Lung (tissue), 12 donors: ENCODE data around the gene KCNT1. TPM values are rescaled to one million over a fixed set of nuclear protein-coding genes. Genes with fewer than 3 reads are reported as not detected.

Experiments
- ATAC-seq: fragments of 200-7000 bp; cut with Tn5 transposase; one replicate; pipeline ENCODE4 v1.9.1; 2020; ENCODE audit warnings: moderate number of reproducible peaks; ENCODE audit not compliant: insufficient read depth, low FRiP score
- DNase-seq, 3 donors: peaks; one replicate each; pipeline ENCODE4 v3.0.0-alpha.2; 2013 to 2017
- H3K27ac ChIP-seq, 2 donors: one replicate each; pipeline ENCODE4 v1.5.1; 2013; ENCODE audit warnings: mild to moderate bottlenecking in 2 of 2, moderate library complexity in 2 of 2, control low read depth in 1 of 2, inconsistent platforms in 1 of 2, low read depth in 1 of 2, low read length in 1 of 2
- H3K27me3 ChIP-seq, 3 donors: one replicate each; pipeline ENCODE4 v1.5.1; 2013; ENCODE audit warnings: low read length in 2 of 3; ENCODE audit not compliant: control insufficient read depth in 3 of 3, insufficient read depth in 3 of 3
- H3K36me3 ChIP-seq, 4 donors: one replicate each; pipeline ENCODE4 v1.5.1; 2013; ENCODE audit warnings: low read length in 4 of 4, mild to moderate bottlenecking in 1 of 4, moderate library complexity in 1 of 4; ENCODE audit not compliant: control insufficient read depth in 4 of 4, insufficient read depth in 4 of 4
- H3K4me1 ChIP-seq, 5 donors: one replicate each; pipeline ENCODE4 v1.5.1; 2013; ENCODE audit warnings: low read length in 5 of 5, mild to moderate bottlenecking in 2 of 5, moderate library complexity in 1 of 5; ENCODE audit not compliant: control insufficient read depth in 5 of 5, insufficient read depth in 5 of 5
- H3K4me3 ChIP-seq: one replicate; pipeline ENCODE4 v1.5.1; 2013; ENCODE audit warnings: mild to moderate bottlenecking, control low read depth, moderate library complexity
- H3K9ac ChIP-seq, 2 donors: one replicate each; pipeline ENCODE4 v1.5.1; 2013; ENCODE audit warnings: low read length in 2 of 2, control low read depth in 1 of 2; ENCODE audit not compliant: insufficient read depth in 1 of 2
- H3K9me3 ChIP-seq, 4 donors: one replicate each; pipeline ENCODE4 v1.5.1; 2013; ENCODE audit warnings: low read length in 3 of 4, mild to moderate bottlenecking in 1 of 4, moderate library complexity in 1 of 4; ENCODE audit not compliant: control insufficient read depth in 4 of 4, insufficient read depth in 3 of 4
- WGBS, 2 donors: extraction: QIAGEN DNeasy Blood & Tissue Kit; methylation state at CpG; one replicate each; pipeline ENCODE4 v1.1.7; 2013; 5-methylcytosine and 5-hydroxymethylcytosine counted together
- polyA plus RNA-seq, 2 donors: library from polyadenylated mRNA; stranded (reverse); fragments of 200-250 nt; gene quantifications; one replicate each; pipeline ENCODE4 v1.2.1, GENCODE V29; 2013
- total RNA-seq, 2 donors: library from RNA; depleted of rRNA in 1 of 2; stranded (reverse); fragments of >200 nt in 1 of 2; gene quantifications; one replicate each; pipeline ENCODE4 v1.2.1, GENCODE V29; 2014 to 2021
- TF ChIP-seq, protein P1 (sequence below): IDR thresholded peaks from 2 replicates; pipeline ENCODE4 v1.5.1; 2012; ENCODE audit warnings: mild to moderate bottlenecking; ENCODE audit errors: control extremely low read depth, extremely low read depth
- donor health status: control.
- donor health status: control.
- donor health status: Bipolar disorder and iron deficiency.
- donor health status: healthy.
- donor health status: DM: yes; HTN: yes; CAD: no.

The KCNT1 gene
- total and polyA plus RNA-seq, 4 donors = 0.06 to 0.28 (median 0.11) TPM

DNA sequence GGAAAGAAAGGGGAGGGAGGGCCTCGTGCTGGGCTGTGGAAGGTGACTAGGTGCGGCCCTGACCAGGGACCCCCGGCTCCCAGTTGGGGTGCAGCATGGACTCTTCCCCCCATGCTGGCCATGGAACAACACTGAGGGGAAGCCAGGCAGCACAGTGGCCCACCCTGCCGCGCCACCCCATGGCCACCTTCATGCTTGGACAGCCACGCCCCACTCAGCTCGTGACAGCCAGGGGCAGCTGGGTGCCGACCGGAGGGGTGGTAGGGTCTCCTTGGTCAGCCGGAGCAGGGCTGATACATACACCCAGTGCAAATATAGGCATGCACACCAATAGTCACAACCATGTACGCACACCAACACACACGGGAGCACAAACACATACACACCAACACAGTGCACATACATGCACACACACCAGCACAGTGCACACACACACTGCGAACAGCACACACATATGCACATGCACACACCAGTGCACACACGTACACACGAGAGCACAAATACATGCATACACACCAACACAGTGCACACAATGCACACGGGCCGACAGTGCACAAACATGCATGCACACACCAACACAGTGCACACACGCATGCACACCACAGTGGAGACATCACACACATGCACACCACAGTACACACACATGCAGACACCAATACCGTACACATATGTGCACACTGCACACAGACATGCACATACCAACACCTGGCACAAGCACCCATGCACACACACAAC lies 11.0 kb upstream of the KCNT1 start:
- Histone ChIP-seq H3K36me3 (no peaks in the 10 kb centered on the region), H3K9me3 (peaks cover 0 to 5% (median 0%) of the 10 kb centered on the region in 4 donors), H3K9ac (no peak overlapping the region), H3K4me1 (no peaks in the 10 kb centered on the region), H3K4me3 (no peak overlapping the region), H3K27ac (no peak overlapping the region), H3K27me3 (peaks cover 0 to 4% (median 0%) of the 10 kb centered on the region in 3 donors)
- ATAC-seq (no peak), DNase-seq (no peak)
- TF ChIP-seq, protein P1, sequence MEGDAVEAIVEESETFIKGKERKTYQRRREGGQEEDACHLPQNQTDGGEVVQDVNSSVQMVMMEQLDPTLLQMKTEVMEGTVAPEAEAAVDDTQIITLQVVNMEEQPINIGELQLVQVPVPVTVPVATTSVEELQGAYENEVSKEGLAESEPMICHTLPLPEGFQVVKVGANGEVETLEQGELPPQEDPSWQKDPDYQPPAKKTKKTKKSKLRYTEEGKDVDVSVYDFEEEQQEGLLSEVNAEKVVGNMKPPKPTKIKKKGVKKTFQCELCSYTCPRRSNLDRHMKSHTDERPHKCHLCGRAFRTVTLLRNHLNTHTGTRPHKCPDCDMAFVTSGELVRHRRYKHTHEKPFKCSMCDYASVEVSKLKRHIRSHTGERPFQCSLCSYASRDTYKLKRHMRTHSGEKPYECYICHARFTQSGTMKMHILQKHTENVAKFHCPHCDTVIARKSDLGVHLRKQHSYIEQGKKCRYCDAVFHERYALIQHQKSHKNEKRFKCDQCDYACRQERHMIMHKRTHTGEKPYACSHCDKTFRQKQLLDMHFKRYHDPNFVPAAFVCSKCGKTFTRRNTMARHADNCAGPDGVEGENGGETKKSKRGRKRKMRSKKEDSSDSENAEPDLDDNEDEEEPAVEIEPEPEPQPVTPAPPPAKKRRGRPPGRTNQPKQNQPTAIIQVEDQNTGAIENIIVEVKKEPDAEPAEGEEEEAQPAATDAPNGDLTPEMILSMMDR = no peak
- WGBS, 2 donors = 85 to 95% methylated on average over 19 of the region's 19 CpGs

DNA sequence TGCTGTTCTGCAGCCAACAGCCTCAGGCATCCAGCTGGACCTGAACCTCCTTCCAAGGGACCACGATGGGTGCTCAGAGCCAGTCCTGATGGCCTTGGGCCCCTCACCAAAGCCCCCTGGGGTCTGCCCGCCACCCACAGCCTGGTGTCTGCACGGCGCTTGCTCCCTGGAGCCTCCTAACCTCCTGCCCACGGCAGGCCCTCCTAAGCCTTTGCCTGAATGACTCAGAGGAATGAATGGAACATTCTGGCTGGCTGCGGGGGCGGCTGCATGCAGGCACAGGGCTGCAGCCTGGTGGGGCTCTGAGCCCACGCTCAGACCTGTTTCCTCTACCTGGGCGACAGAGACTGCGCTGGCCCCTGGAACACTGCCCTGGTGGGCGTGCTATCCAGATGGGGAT lies 9.6 kb upstream of the KCNT1 start:
- Histone ChIP-seq H3K9me3 (peaks cover 0 to 5% (median 0%) of the 10 kb centered on the region in 4 donors), H3K4me1 (no peaks in the 10 kb centered on the region), H3K27me3 (peaks cover 0 to 4% (median 0%) of the 10 kb centered on the region in 3 donors), H3K27ac (no peak overlapping the region), H3K9ac (no peak overlapping the region), H3K36me3 (no peaks in the 10 kb centered on the region), H3K4me3 (no peak overlapping the region)
- DNase-seq (no peak), ATAC-seq (no peak)
- WGBS, 2 donors = 81 to 87% methylated on average over 10 to 11 of the region's 11 CpGs
- TF ChIP-seq, protein P1 = no peak

DNA sequence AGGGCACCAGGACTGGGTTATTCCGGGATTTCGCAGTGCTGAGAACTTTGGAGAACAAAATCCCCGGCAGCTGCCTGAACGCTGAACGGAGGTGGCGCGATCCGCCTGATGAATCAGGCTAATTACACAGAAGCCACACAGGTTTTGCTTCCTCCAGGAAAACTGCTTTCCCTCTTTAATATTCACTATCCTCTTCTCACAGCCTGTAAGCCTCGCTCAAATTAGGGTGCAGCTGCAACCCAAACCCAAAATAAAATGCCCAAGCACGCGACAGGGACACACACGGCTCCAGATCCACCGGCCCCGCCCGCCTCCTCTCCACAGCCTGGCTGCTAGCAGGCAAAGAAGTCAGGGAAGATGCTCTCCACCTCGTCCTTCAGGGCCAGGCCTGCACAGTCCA lies 8.7 kb upstream of the KCNT1 start:
- peaks cover 0 to 5% (median 0%) of the 10 kb centered on the region in 4 donors for H3K9me3 ChIP-seq
- H3K4me1 ChIP-seq = no peaks in the 10 kb centered on the region
- H3K36me3 ChIP-seq = no peaks in the 10 kb centered on the region
- WGBS, 2 donors = 75 to 87% methylated on average over 16 of the region's 16 CpGs
- no peak for ATAC-seq
- peaks cover 0 to 4% (median 0%) of the 10 kb centered on the region in 3 donors for H3K27me3 ChIP-seq
- no peak for DNase-seq
- H3K9ac ChIP-seq = no peak overlapping the region
- no peak overlapping the region for H3K27ac ChIP-seq
- TF ChIP-seq, protein P1 = no peak
- H3K4me3 ChIP-seq = no peak overlapping the region
